Spleen (tissue), 7 donors: ENCODE results near the gene MYO1G.

Source experiments
- POLR2A ChIP-seq, 3 donors: fragments of 450-650 bp; IDR thresholded peaks; one replicate each; pipeline ENCODE4 v1.5.1; 2017; ENCODE audit warnings: antibody characterized with exemption in 3 of 3, mild to moderate bottlenecking in 1 of 3
- POLR2AphosphoS5 ChIP-seq, 3 donors: sonication (generic); formaldehyde crosslinking; IDR thresholded peaks; one replicate each; pipeline ENCODE4 v1.5.1; 2017; ENCODE audit warnings: antibody characterized with exemption in 3 of 3
- TF ChIP-seq, protein P1 (sequence below), 11 experiments: fragments of 200-600 bp in 7 of 11; fragments of 450-650 bp in 4 of 11; sonication (generic) in 4 of 11; IDR thresholded peaks in 8 of 11; conservative IDR thresholded peaks in 3 of 11; 1 replicate in 7 of 11; 2 replicates in 4 of 11; pipeline versions ENCODE4 v1.4.0 to v1.8.0; 2016 to 2021; ENCODE audit warnings: antibody characterized with exemption in 11 of 11, inconsistent platforms in 4 of 11, mild to moderate bottlenecking in 1 of 11
- donor health status: DM: no; HTN: no; CAD: no; lungs with moderate emphysema.
- donor health status: DM: no; HTN: no; CAD: no.
- donor health status: DM: no; HTN: no; CAD: no.

GRCh38 chr7:44987996-44988395, 9.2 kb upstream of the MYO1G start:
- TF ChIP-seq, protein P1, sequence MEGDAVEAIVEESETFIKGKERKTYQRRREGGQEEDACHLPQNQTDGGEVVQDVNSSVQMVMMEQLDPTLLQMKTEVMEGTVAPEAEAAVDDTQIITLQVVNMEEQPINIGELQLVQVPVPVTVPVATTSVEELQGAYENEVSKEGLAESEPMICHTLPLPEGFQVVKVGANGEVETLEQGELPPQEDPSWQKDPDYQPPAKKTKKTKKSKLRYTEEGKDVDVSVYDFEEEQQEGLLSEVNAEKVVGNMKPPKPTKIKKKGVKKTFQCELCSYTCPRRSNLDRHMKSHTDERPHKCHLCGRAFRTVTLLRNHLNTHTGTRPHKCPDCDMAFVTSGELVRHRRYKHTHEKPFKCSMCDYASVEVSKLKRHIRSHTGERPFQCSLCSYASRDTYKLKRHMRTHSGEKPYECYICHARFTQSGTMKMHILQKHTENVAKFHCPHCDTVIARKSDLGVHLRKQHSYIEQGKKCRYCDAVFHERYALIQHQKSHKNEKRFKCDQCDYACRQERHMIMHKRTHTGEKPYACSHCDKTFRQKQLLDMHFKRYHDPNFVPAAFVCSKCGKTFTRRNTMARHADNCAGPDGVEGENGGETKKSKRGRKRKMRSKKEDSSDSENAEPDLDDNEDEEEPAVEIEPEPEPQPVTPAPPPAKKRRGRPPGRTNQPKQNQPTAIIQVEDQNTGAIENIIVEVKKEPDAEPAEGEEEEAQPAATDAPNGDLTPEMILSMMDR (IDR thresholded peaks at IDR 0.05 in 8 of 11, conservative IDR thresholded peaks at IDR 0.05 in 3 of 11) = no peak
- TF ChIP-seq POLR2AphosphoS5 (IDR thresholded peaks at IDR 0.05) (no peak), POLR2A (IDR thresholded peaks at IDR 0.05) (no peak)
